Cardiac muscle cell (in vitro differentiated cells and primary cell): ENCODE data around the gene HERC4. TPM values are rescaled to one million over a fixed set of nuclear protein-coding genes. Genes with fewer than 3 reads are reported as not detected.
A peak's percentile ranks its signal among the peaks of the same experiment; 100 is the strongest.

Experiments
- DNase-seq, 2 donors: peaks; one replicate each; pipeline versions ENCODE4 v3.0.0 to v3.0.0-alpha.2; 2010 to 2017; ENCODE audit warnings: low read depth in 1 of 2, low spot score in 1 of 2
- H3K27ac ChIP-seq: fragments of 200-600 bp; sonication (generic); 2 replicates; pipeline ENCODE4 v1.5.1; 2016
- H3K27me3 ChIP-seq: fragments of 200-600 bp; sonication (generic); 2 replicates; pipeline ENCODE4 v1.6.0; 2016; ENCODE audit warnings: control low read depth
- H3K36me3 ChIP-seq: fragments of 200-600 bp; sonication (generic); 2 replicates; pipeline ENCODE4 v1.5.1; 2016; ENCODE audit warnings: control low read depth
- H3K4me1 ChIP-seq: fragments of 200-600 bp; sonication (generic); 2 replicates; pipeline ENCODE4 v1.8.1; 2017; ENCODE audit warnings: low read depth, mild to moderate bottlenecking, mixed run types
- H3K4me3 ChIP-seq: fragments of 200-600 bp; sonication (generic); 2 replicates; pipeline ENCODE4 v1.5.1; 2016; ENCODE audit warnings: mild to moderate bottlenecking
- H3K9me3 ChIP-seq: fragments of 200-600 bp; sonication (generic); 2 replicates; pipeline ENCODE4 v1.5.1; 2017; ENCODE audit warnings: low read depth, mild to moderate bottlenecking, control low read depth
- CTCF ChIP-seq: IDR thresholded peaks from 2 replicates; pipeline ENCODE4 v1.5.1; 2012; ENCODE audit warnings: low read depth, mild to moderate bottlenecking, low read length
- polyA plus RNA-seq: library from polyadenylated mRNA; unstranded; fragments of >200 nt; fragmentation: Nextera tagmentation; extraction: Ambion mirVana; gene quantifications from 2 replicates; pipeline ENCODE4 v1.2.1, GENCODE V29; 2016
- total RNA-seq: library from RNA; depleted of rRNA; stranded (reverse); fragments of >200 nt; gene quantifications from 2 replicates; pipeline ENCODE4 v1.2.3, GENCODE V29; 2016

HERC4 gene
- total and polyA plus RNA-seq, 2 experiments from 2014 or later = 35.1 to 38.7 TPM

- peak in 1 of 2 donors; percentile 8 for DNase-seq
- TF ChIP-seq CTCF = no peak
- no peaks in the 10 kb centered on the region for H3K9me3 ChIP-seq
- no peak overlapping the region for H3K27ac ChIP-seq
- H3K4me3 ChIP-seq = no peak overlapping the region
- H3K4me1 ChIP-seq = no peaks in the 10 kb centered on the region
- no peaks in the 10 kb centered on the region for H3K27me3 ChIP-seq
- peaks cover 4% of the 10 kb centered on the region for H3K36me3 ChIP-seq
These were observed 115.1 kb downstream of the HERC4 start for GRCh38 chr10:67959839-67960476.

GRCh38 chr10:67955614-67956013 lies 119.5 kb downstream of the HERC4 start:
- H3K36me3 ChIP-seq = peaks cover 11% of the 10 kb centered on the region
- H3K4me3 ChIP-seq = no peak overlapping the region
- H3K4me1 ChIP-seq = no peaks in the 10 kb centered on the region
- DNase-seq = no peak
- no peaks in the 10 kb centered on the region for H3K9me3 ChIP-seq
- no peak overlapping the region for H3K27ac ChIP-seq
- no peak for TF ChIP-seq CTCF
- no peaks in the 10 kb centered on the region for H3K27me3 ChIP-seq

GRCh38 chr10:67943917-67944316 lies 131.2 kb downstream of the HERC4 start:
- H3K4me1 ChIP-seq = no peaks in the 10 kb centered on the region
- no peaks in the 10 kb centered on the region for H3K9me3 ChIP-seq
- peaks cover 9% of the 10 kb centered on the region for H3K36me3 ChIP-seq
- DNase-seq = no peak
- TF ChIP-seq CTCF = no peak
- H3K4me3 ChIP-seq = no peak overlapping the region
- H3K27me3 ChIP-seq = no peaks in the 10 kb centered on the region
- no peak overlapping the region for H3K27ac ChIP-seq

DNA sequence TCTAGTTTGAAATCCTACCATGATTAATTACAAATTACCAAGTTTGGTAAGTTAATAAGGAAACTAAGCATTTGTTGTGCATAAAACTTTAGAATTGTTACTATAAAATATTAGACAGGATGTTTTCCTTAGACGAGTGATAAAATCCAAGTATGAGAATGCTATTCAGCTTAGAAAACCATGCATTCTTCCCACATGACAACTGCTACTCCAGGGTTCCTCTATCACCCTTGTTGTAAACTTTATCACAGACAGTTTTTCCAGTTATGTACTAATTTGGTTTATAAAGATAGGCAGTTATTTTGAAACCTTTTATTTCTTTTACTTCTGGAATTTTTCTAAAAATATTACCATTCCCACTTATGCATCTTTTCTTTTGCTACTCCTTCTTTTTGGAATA lies 138.7 kb downstream of the HERC4 start:
- peak in 1 of 2 donors; percentile 6 for DNase-seq
- peaks cover 23% of the 10 kb centered on the region for H3K36me3 ChIP-seq
- TF ChIP-seq CTCF = no peak
- no peaks in the 10 kb centered on the region for H3K9me3 ChIP-seq
- H3K27me3 ChIP-seq = no peaks in the 10 kb centered on the region
- no peak overlapping the region for H3K27ac ChIP-seq
- H3K4me3 ChIP-seq = no peak overlapping the region
- H3K4me1 ChIP-seq = no peaks in the 10 kb centered on the region

DNA sequence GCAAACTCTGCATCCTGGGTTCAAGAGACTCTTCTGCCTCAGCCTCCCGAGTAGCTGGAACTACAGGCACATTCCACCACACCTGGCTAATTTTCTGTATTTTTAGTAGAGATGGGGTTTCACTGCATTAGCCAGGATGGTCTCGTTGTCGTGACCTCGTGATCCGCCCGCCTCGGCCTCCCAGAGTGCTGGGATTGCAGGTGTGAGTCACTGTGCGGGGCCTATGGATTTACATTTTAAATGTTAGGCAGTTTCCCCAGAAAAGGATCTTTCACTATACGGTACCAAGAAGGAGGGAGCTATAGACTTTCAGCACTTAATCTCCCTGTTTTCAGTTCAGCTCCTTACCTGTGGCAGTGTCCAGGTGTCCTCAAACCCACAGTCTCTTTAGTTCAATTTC lies 139.9 kb downstream of the HERC4 start:
- DNase-seq = no peak
- Histone ChIP-seq H3K9me3 (no peaks in the 10 kb centered on the region), H3K4me3 (no peak overlapping the region), H3K36me3 (peaks cover 35% of the 10 kb centered on the region), H3K4me1 (no peaks in the 10 kb centered on the region), H3K27me3 (no peaks in the 10 kb centered on the region), H3K27ac (no peak overlapping the region)
- TF ChIP-seq CTCF = no peak
